ENCODE data around the gene BAG1.

BAG1 gene

GRCh38 chr9:33242609-33243134 is 21.8 kb downstream of the BAG1 start:
- H3K27me3 ChIP-seq (ENCODE audit: control insufficient read depth in 1 of 2, insufficient read depth in 2 of 2, low read length in 2 of 2), result peaks cover 0 to 3% of the 10 kb centered on the region in 2 donors
- H3K9ac ChIP-seq (ENCODE audit: low read length in 2 of 2), result no peak overlapping the region
- no peaks in the 10 kb centered on the region for H3K9me3 ChIP-seq (ENCODE audit: control insufficient read depth in 2 of 2, low read length in 2 of 2)
- H3K4me1 ChIP-seq (ENCODE audit: control insufficient read depth, insufficient read depth, low read length), result no peaks in the 10 kb centered on the region
- H3K36me3 ChIP-seq (ENCODE audit: control insufficient read depth in 2 of 2, insufficient read depth in 2 of 2, low read length in 2 of 2), result peaks cover 0 to under 1% of the 10 kb centered on the region in 2 donors
- no peak overlapping the region for H3K27ac ChIP-seq (ENCODE audit: low read length)
- H3K4me3 ChIP-seq (ENCODE audit: low read length in 2 of 2), result no peak overlapping the region

- Histone ChIP-seq H3K9ac (ENCODE audit: low read length in 2 of 2) (no peak overlapping the region), H3K4me3 (ENCODE audit: low read length in 2 of 2) (no peak overlapping the region), H3K27ac (ENCODE audit: low read length) (no peak overlapping the region)
These were observed 23.2 kb downstream of the BAG1 start for GRCh38 chr9:33241298-33241697.

GRCh38 chr9:33239921-33240320 is 24.6 kb downstream of the BAG1 start, which contains the start of gene SPINK4:
TSS of gene SPINK4 (plus strand) at chr9:33240167. CDS start at chr9:33240209, 42 bp downstream.
- Histone ChIP-seq H3K9ac (ENCODE audit: low read length in 2 of 2) (no peak within 1 kb of the TSS), H3K9me3 (ENCODE audit: control insufficient read depth in 2 of 2, low read length in 2 of 2) (no peaks in the 10 kb centered on the region), H3K4me1 (ENCODE audit: control insufficient read depth, insufficient read depth, low read length) (no peaks in the 10 kb centered on the region), H3K27ac (ENCODE audit: low read length) (no peak within 1 kb of the TSS), H3K36me3 (ENCODE audit: control insufficient read depth in 2 of 2, insufficient read depth in 2 of 2, low read length in 2 of 2) (no peaks in the 10 kb centered on the region), H3K27me3 (ENCODE audit: control insufficient read depth in 1 of 2, insufficient read depth in 2 of 2, low read length in 2 of 2) (peaks cover 0 to 3% of the 10 kb centered on the region in 2 donors), H3K4me3 (ENCODE audit: low read length in 2 of 2) (no peak within 1 kb of the TSS)

More at GRCh38 chr9:33241298-33241697, 23.2 kb downstream of the BAG1 start:
- H3K9me3 ChIP-seq (ENCODE audit: control insufficient read depth in 2 of 2, low read length in 2 of 2), result no peaks in the 10 kb centered on the region
- H3K36me3 ChIP-seq (ENCODE audit: control insufficient read depth in 2 of 2, insufficient read depth in 2 of 2, low read length in 2 of 2), result no peaks in the 10 kb centered on the region
- H3K27me3 ChIP-seq (ENCODE audit: control insufficient read depth in 1 of 2, insufficient read depth in 2 of 2, low read length in 2 of 2), result peaks cover 0 to 3% of the 10 kb centered on the region in 2 donors
- H3K4me1 ChIP-seq (ENCODE audit: control insufficient read depth, insufficient read depth, low read length), result no peaks in the 10 kb centered on the region

GRCh38 chr9:33236571-33236970 is 27.9 kb downstream of the BAG1 start:
- Histone ChIP-seq H3K9me3 (ENCODE audit: control insufficient read depth in 2 of 2, low read length in 2 of 2) (no peaks in the 10 kb centered on the region), H3K4me3 (ENCODE audit: low read length in 2 of 2) (no peak overlapping the region), H3K36me3 (ENCODE audit: control insufficient read depth in 2 of 2, insufficient read depth in 2 of 2, low read length in 2 of 2) (no peaks in the 10 kb centered on the region), H3K27ac (ENCODE audit: low read length) (no peak overlapping the region), H3K4me1 (ENCODE audit: control insufficient read depth, insufficient read depth, low read length) (peaks cover 5% of the 10 kb centered on the region), H3K9ac (ENCODE audit: low read length in 2 of 2) (no peak overlapping the region), H3K27me3 (ENCODE audit: control insufficient read depth in 1 of 2, insufficient read depth in 2 of 2, low read length in 2 of 2) (no peaks in the 10 kb centered on the region)

GRCh38 chr9:33234511-33235467 is 29.7 kb downstream of the BAG1 start:
- H3K27me3 ChIP-seq (ENCODE audit: control insufficient read depth in 1 of 2, insufficient read depth in 2 of 2, low read length in 2 of 2), result no peaks in the 10 kb centered on the region
- H3K9me3 ChIP-seq (ENCODE audit: control insufficient read depth in 2 of 2, low read length in 2 of 2), result no peaks in the 10 kb centered on the region
- H3K4me3 ChIP-seq (ENCODE audit: low read length in 2 of 2), result no peak overlapping the region
- no peak overlapping the region for H3K27ac ChIP-seq (ENCODE audit: low read length)
- no peaks in the 10 kb centered on the region for H3K36me3 ChIP-seq (ENCODE audit: control insufficient read depth in 2 of 2, insufficient read depth in 2 of 2, low read length in 2 of 2)
- no peak overlapping the region for H3K9ac ChIP-seq (ENCODE audit: low read length in 2 of 2)
- peaks cover 5% of the 10 kb centered on the region for H3K4me1 ChIP-seq (ENCODE audit: control insufficient read depth, insufficient read depth, low read length)

GRCh38 chr9:33233626-33234342 is 30.7 kb downstream of the BAG1 start:
- Histone ChIP-seq H3K4me3 (ENCODE audit: low read length in 2 of 2) (no peak overlapping the region), H3K4me1 (ENCODE audit: control insufficient read depth, insufficient read depth, low read length) (peaks cover 5% of the 10 kb centered on the region), H3K9me3 (ENCODE audit: control insufficient read depth in 2 of 2, low read length in 2 of 2) (no peaks in the 10 kb centered on the region), H3K27ac (ENCODE audit: low read length) (no peak overlapping the region), H3K9ac (ENCODE audit: low read length in 2 of 2) (no peak overlapping the region), H3K36me3 (ENCODE audit: control insufficient read depth in 2 of 2, insufficient read depth in 2 of 2, low read length in 2 of 2) (no peaks in the 10 kb centered on the region), H3K27me3 (ENCODE audit: control insufficient read depth in 1 of 2, insufficient read depth in 2 of 2, low read length in 2 of 2) (no peaks in the 10 kb centered on the region)

DNA sequence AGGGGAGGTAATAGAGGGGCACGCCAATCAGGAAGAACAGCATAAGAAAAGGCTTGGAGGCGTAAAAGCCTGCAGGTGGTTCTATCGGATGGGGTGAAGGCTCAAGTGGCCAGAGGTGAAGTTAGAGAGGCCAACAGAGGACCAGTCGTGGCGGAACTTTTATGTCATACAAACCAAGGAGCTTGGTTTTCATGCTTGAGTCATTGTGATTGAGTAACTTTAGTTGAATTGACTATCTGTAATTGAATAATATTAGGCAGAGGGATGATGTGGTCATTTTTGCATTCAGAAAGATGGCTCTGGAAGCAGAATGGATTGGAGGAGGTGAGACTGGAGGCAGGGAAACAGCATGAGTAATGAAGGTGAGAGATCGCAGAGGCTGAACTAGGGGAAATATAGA is 31.7 kb downstream of the BAG1 start:
- H3K36me3 ChIP-seq (ENCODE audit: control insufficient read depth in 2 of 2, insufficient read depth in 2 of 2, low read length in 2 of 2), result no peaks in the 10 kb centered on the region
- H3K27me3 ChIP-seq (ENCODE audit: control insufficient read depth in 1 of 2, insufficient read depth in 2 of 2, low read length in 2 of 2), result no peaks in the 10 kb centered on the region

DNA sequence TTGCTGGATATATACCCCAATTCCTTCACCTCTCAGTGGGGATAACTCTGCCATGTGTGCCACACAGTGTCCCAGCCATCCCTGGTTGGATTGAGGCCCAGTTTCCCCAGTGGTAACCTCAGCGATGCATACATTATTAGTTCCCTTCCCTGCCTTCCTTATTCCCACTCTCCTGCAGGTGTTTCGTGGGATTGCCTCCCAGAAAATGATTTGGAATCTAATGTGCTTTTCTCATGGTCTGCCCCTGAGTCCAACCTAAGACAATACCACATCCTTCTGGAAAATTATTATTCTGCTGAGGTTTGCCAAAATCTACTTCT is 32.9 kb downstream of the BAG1 start:
- Histone ChIP-seq H3K27ac (ENCODE audit: low read length) (no peak overlapping the region), H3K27me3 (ENCODE audit: control insufficient read depth in 1 of 2, insufficient read depth in 2 of 2, low read length in 2 of 2) (no peaks in the 10 kb centered on the region)

More for the DNA sequence above, 31.7 kb downstream of the BAG1 start:
- H3K9me3 ChIP-seq (ENCODE audit: control insufficient read depth in 2 of 2, low read length in 2 of 2), result no peaks in the 10 kb centered on the region
- no peak overlapping the region for H3K27ac ChIP-seq (ENCODE audit: low read length)
- H3K4me1 ChIP-seq (ENCODE audit: control insufficient read depth, insufficient read depth, low read length), result peaks cover 5% of the 10 kb centered on the region
- H3K4me3 ChIP-seq (ENCODE audit: low read length in 2 of 2), result no peak overlapping the region
- no peak overlapping the region for H3K9ac ChIP-seq (ENCODE audit: low read length in 2 of 2)

DNA sequence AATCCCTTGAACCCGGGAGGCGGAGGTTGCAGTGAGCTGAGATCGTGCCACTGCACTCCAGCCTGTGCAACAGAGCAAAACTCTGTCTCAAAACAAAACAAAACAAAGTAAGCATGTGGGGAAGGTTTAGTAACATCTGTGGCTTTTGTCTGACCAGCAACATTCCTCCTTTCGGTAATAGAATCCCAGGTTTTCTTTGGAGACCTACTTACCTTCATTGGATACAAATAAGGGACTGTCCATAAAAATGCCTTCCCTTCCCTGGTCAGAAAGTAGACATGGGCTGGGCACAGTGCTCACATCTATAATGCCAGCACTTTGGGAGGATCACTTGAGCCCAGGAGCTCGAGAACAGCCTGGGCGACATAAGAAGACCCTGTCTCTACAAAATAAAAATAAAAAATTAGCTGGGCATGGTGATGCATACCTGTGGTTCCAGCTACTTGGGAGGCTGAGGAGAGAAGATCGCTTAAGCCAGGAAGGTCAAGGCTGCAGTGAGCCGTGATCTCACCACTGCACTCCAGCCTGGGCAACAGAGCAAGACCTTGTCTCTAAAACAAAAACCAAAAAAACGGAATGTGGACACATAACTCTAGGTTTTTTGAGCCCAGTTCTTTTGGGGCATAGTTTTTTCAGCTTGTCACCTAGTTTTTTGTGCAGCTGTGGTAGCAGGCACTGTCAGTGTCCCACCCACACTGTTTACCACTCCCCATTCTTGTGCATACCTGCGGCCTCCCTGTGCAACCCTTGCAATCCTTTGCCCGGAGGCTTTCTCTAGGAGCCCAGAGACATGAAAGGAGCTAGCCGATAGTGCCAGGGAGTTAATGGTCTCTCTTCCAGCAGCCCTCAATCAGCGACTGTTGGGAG is 33.5 kb downstream of the BAG1 start:
- no peaks in the 10 kb centered on the region for H3K27me3 ChIP-seq (ENCODE audit: control insufficient read depth in 1 of 2, insufficient read depth in 2 of 2, low read length in 2 of 2)
- H3K9ac ChIP-seq (ENCODE audit: low read length in 2 of 2), result no peak overlapping the region
- no peaks in the 10 kb centered on the region for H3K9me3 ChIP-seq (ENCODE audit: control insufficient read depth in 2 of 2, low read length in 2 of 2)
- peaks cover 5% of the 10 kb centered on the region for H3K4me1 ChIP-seq (ENCODE audit: control insufficient read depth, insufficient read depth, low read length)
- no peak overlapping the region for H3K4me3 ChIP-seq (ENCODE audit: low read length in 2 of 2)
- no peak overlapping the region for H3K27ac ChIP-seq (ENCODE audit: low read length)
- H3K36me3 ChIP-seq (ENCODE audit: control insufficient read depth in 2 of 2, insufficient read depth in 2 of 2, low read length in 2 of 2), result no peaks in the 10 kb centered on the region

More for the DNA sequence above, 32.9 kb downstream of the BAG1 start:
- Histone ChIP-seq H3K4me3 (ENCODE audit: low read length in 2 of 2) (no peak overlapping the region), H3K4me1 (ENCODE audit: control insufficient read depth, insufficient read depth, low read length) (peaks cover 5% of the 10 kb centered on the region), H3K9me3 (ENCODE audit: control insufficient read depth in 2 of 2, low read length in 2 of 2) (no peaks in the 10 kb centered on the region), H3K9ac (ENCODE audit: low read length in 2 of 2) (no peak overlapping the region), H3K36me3 (ENCODE audit: control insufficient read depth in 2 of 2, insufficient read depth in 2 of 2, low read length in 2 of 2) (no peaks in the 10 kb centered on the region)

All from stomach smooth muscle (tissue), 2 donors.